Muscle layer of duodenum (tissue), 2 donors: Measurements from ENCODE around the gene RUFY2.
A peak's percentile ranks its signal among the peaks of the same experiment; 100 is the strongest.
"Not testable (repeated sequence)": the region's sequence is repeated elsewhere in the genome, so short reads cannot be mapped to it uniquely, and the experiment has no call there.

Experiments
- H3K27ac ChIP-seq: one replicate; pipeline ENCODE4 v1.7.0; 2013; ENCODE audit warnings: mild to moderate bottlenecking, low read length
- H3K27me3 ChIP-seq: one replicate; pipeline ENCODE4 v1.7.0; 2013; ENCODE audit warnings: low read depth, mild to moderate bottlenecking, control low read depth, low read length
- H3K36me3 ChIP-seq, 2 donors: one replicate each; pipeline ENCODE4 v1.7.0; 2013; ENCODE audit warnings: low read length in 2 of 2, control low read depth in 1 of 2, mild to moderate bottlenecking in 1 of 2; ENCODE audit not compliant: insufficient read depth in 2 of 2, control insufficient read depth in 1 of 2
- H3K4me1 ChIP-seq, 2 donors: one replicate each; pipeline ENCODE4 v1.7.0; 2013; ENCODE audit warnings: low read length in 2 of 2, mild to moderate bottlenecking in 2 of 2, control low read depth in 1 of 2, moderate library complexity in 1 of 2; ENCODE audit not compliant: insufficient read depth in 2 of 2, control insufficient read depth in 1 of 2
- H3K4me3 ChIP-seq, 2 donors: one replicate each; pipeline ENCODE4 v1.7.0; 2013; ENCODE audit warnings: low read length in 2 of 2, low read depth in 1 of 2, mild to moderate bottlenecking in 1 of 2
- H3K9me3 ChIP-seq, 2 donors: one replicate each; pipeline ENCODE4 v1.7.0; 2013; ENCODE audit warnings: low read length in 2 of 2, control low read depth in 1 of 2, mild to moderate bottlenecking in 1 of 2; ENCODE audit not compliant: control insufficient read depth in 1 of 2
- donor health status: healthy.

RUFY2 gene

GRCh38 chr10:68333440-68334431, 73.3 kb downstream of the RUFY2 start:
- peak overlapping the region; percentile 98 for H3K27ac ChIP-seq
- peak overlapping the region; percentile 89 for H3K4me3 ChIP-seq
- H3K27me3 ChIP-seq, result no peaks in the 10 kb centered on the region
- H3K36me3 ChIP-seq, result peaks cover 5 to 34% of the 10 kb centered on the region in 2 donors
- H3K9me3 ChIP-seq, result no peaks in the 10 kb centered on the region
- peaks cover 27 to 52% of the 10 kb centered on the region in 2 donors for H3K4me1 ChIP-seq

- H3K4me3 ChIP-seq, result peak overlapping the region; percentile 89
- H3K27me3 ChIP-seq, result no peaks in the 10 kb centered on the region
- H3K4me1 ChIP-seq, result peaks cover 28 to 52% of the 10 kb centered on the region in 2 donors
- H3K27ac ChIP-seq, result peak overlapping the region; percentile 98
- H3K9me3 ChIP-seq, result no peaks in the 10 kb centered on the region
- H3K36me3 ChIP-seq, result peaks cover 0 to 28% of the 10 kb centered on the region in 2 donors
Measured at GRCh38 chr10:68333058-68333395, 74.0 kb downstream of the RUFY2 start.

GRCh38 chr10:68332259-68333057, 74.6 kb downstream of the RUFY2 start, which contains the start of gene PBLD:
Gene PBLD (minus strand): TSS chr10:68332928. CDS start chr10:68306844, 26,084 bp downstream.
- Histone ChIP-seq H3K4me1 (peaks cover 26 to 46% of the 10 kb centered on the region in 2 donors), H3K4me3 (peak within 1 kb of the TSS; percentile 89), H3K27ac (peak within 1 kb of the TSS; percentile 98), H3K9me3 (no peaks in the 10 kb centered on the region), H3K36me3 (peaks cover 0 to 28% of the 10 kb centered on the region in 2 donors), H3K27me3 (no peaks in the 10 kb centered on the region)

GRCh38 chr10:68331455-68332258, 75.4 kb downstream of the RUFY2 start, which contains the start of gene HNRNPH3:
Gene HNRNPH3 (plus strand): TSS chr10:68332064. CDS start chr10:68337222, 5,158 bp downstream.
- Histone ChIP-seq H3K9me3 (no peaks in the 10 kb centered on the region), H3K4me3 (peak within 1 kb of the TSS; percentile 89), H3K27ac (peak within 1 kb of the TSS; percentile 98), H3K4me1 (peaks cover 24 to 40% of the 10 kb centered on the region in 2 donors), H3K27me3 (no peaks in the 10 kb centered on the region), H3K36me3 (peaks cover 0 to 28% of the 10 kb centered on the region in 2 donors)

GRCh38 chr10:68330852-68331454, 76.1 kb downstream of the RUFY2 start:
- H3K36me3 ChIP-seq, result peaks cover 0 to 28% of the 10 kb centered on the region in 2 donors
- peaks cover 18 to 33% of the 10 kb centered on the region in 2 donors for H3K4me1 ChIP-seq
- no peaks in the 10 kb centered on the region for H3K27me3 ChIP-seq
- H3K9me3 ChIP-seq, result no peaks in the 10 kb centered on the region
- H3K27ac ChIP-seq, result peak overlapping the region; percentile 98
- H3K4me3 ChIP-seq, result peak overlapping the region; percentile 89

GRCh38 chr10:68329506-68329861, 77.6 kb downstream of the RUFY2 start:
- no peaks in the 10 kb centered on the region for H3K27me3 ChIP-seq
- no peaks in the 10 kb centered on the region for H3K9me3 ChIP-seq
- H3K27ac ChIP-seq, result peak overlapping the region; percentile 18

GRCh38 chr10:68327889-68328786, 78.9 kb downstream of the RUFY2 start:
- Histone ChIP-seq H3K9me3 (no peaks in the 10 kb centered on the region), H3K4me3 (peak overlapping the region in 1 of 2 donors; percentile 24), H3K36me3 (peaks cover 0 to 21% of the 10 kb centered on the region in 2 donors), H3K27me3 (no peaks in the 10 kb centered on the region), H3K27ac (peak overlapping the region; percentile 71), H3K4me1 (peaks cover 13 to 15% of the 10 kb centered on the region in 2 donors)

More at GRCh38 chr10:68329506-68329861, 77.6 kb downstream of the RUFY2 start:
- Histone ChIP-seq H3K4me1 (peaks cover 13 to 20% of the 10 kb centered on the region in 2 donors), H3K36me3 (peaks cover 0 to 28% of the 10 kb centered on the region in 2 donors), H3K4me3 (no peak overlapping the region)

GRCh38 chr10:68324396-68324795, 82.7 kb downstream of the RUFY2 start:
- H3K9me3 ChIP-seq, H3K27ac ChIP-seq, H3K27me3 ChIP-seq, H3K4me3 ChIP-seq, H3K36me3 ChIP-seq: not testable (repeated sequence)
- H3K4me1 ChIP-seq, result peaks cover 7 to 10% of the 10 kb centered on the region in 2 donors

- H3K27me3 ChIP-seq, result no peaks in the 10 kb centered on the region
- no peaks in the 10 kb centered on the region for H3K4me1 ChIP-seq
- peaks cover 8 to 10% of the 10 kb centered on the region in 2 donors for H3K9me3 ChIP-seq
- no peak overlapping the region for H3K4me3 ChIP-seq
- no peaks in the 10 kb centered on the region for H3K36me3 ChIP-seq
- H3K27ac ChIP-seq, result no peak overlapping the region
Measured at GRCh38 chr10:68318331-68319059, 88.6 kb downstream of the RUFY2 start.
